GM18858 (cell line): Measurements from ENCODE around the gene FCGBP.
"Not testable (repeated sequence)": the region's sequence is repeated elsewhere in the genome, so short reads cannot be mapped to it uniquely, and the experiment has no call there.

ENCODE experiments used
- ATAC-seq: cut with Tn5 transposase; IDR thresholded peaks from one replicate; pipeline ENCODE4 v1.9.1; 2021; ENCODE audit not compliant: unreplicated experiment

The FCGBP gene

GRCh38 chr19:39892506-39892902, 41.9 kb downstream of the FCGBP start:
- not testable (repeated sequence) for ATAC-seq

GRCh38 chr19:39891660-39892505, 42.6 kb downstream of the FCGBP start:
- not testable (repeated sequence) for ATAC-seq

- ATAC-seq = no peak
Measured at GRCh38 chr19:39890755-39891551, 43.5 kb downstream of the FCGBP start.

- not testable (repeated sequence) for ATAC-seq
Measured at GRCh38 chr19:39889872-39890754, 44.3 kb downstream of the FCGBP start.

GRCh38 chr19:39887456-39887951, 46.9 kb downstream of the FCGBP start:
- ATAC-seq = not testable (repeated sequence)

GRCh38 chr19:39885821-39886554, 48.4 kb downstream of the FCGBP start:
- ATAC-seq = not testable (repeated sequence)

GRCh38 chr19:39884721-39885120, 49.7 kb downstream of the FCGBP start:
- ATAC-seq = not testable (repeated sequence)
